GM12878 (cell line): ENCODE measurements around the gene ANAPC7. TPM values are rescaled to one million over a fixed set of nuclear protein-coding genes. Genes with fewer than 3 reads are reported as not detected.
A peak's percentile ranks its signal among the peaks of the same experiment; 100 is the strongest.

Source experiments
- ATAC-seq: fragments of 200-7000 bp; cut with Tn5 transposase; 3 replicates; pipeline ENCODE4 v1.9.1; 2020; ENCODE audit warnings: mild to moderate bottlenecking, moderate library complexity
- BruUV-seq: library from RNA; stranded (reverse); fragments of 400-500 nt; replicated peaks from 2 replicates; lab custom pipeline; 2021; lab: Mats Ljungman, UMichigan
- CTCF ChIA-PET: fragments of 300-600 bp; sonication (Branson Sonifier 250); formaldehyde crosslinking; extraction: SDS; loops from one replicate; lab custom pipeline; 2021; ENCODE audit warnings: inconsistent platforms; lab: Yijun Ruan, JAX
- POLR2A ChIA-PET: fragments of 350-600 bp; formaldehyde crosslinking; extraction: SDS; loops from one replicate; lab custom pipeline; 2021; ENCODE audit warnings: inconsistent platforms; lab: Charles Lee
- RAD21 ChIA-PET: fragments of 300-600 bp; sonication (Branson Sonifier 250); formaldehyde crosslinking; loops from one replicate; lab custom pipeline; 2023; ENCODE audit warnings: antibody characterized with exemption; ENCODE audit not compliant: unreplicated experiment; lab: Charles Lee
- SMC1A ChIA-PET: fragments of 300-600 bp; sonication (Branson Sonifier 250); formaldehyde crosslinking; loops from one replicate; lab custom pipeline; 2023; ENCODE audit not compliant: unreplicated experiment, uncharacterized antibody; lab: Charles Lee
- DNase-seq: peaks from one replicate; pipeline ENCODE4 v3.0.0-alpha.2; 2011; ENCODE audit warnings: low read depth, low spot score
- FAIRE-seq: peaks from 3 replicates; lab custom pipeline; 2011; peaks lifted over from hg19 to GRCh38; lab: Jason Lieb, UNC
- H2AFZ ChIP-seq: 2 replicates; pipeline ENCODE4 v1.6.0; 2011; ENCODE audit warnings: low read depth, low read length, control low read depth; ENCODE audit not compliant: control insufficient read depth
- H3K27ac ChIP-seq: 2 replicates; pipeline ENCODE4 v1.5.1; 2011; ENCODE audit warnings: control low read depth; ENCODE audit not compliant: control insufficient read depth, insufficient read depth
- H3K27me3 ChIP-seq, 2 experiments: replicated peaks in 1 of 2; 2 replicates each; pipeline versions ENCODE4 v1.6.0 to v1.6.1; 2011; ENCODE audit warnings: low read length in 1 of 2; ENCODE audit not compliant: control insufficient read depth in 2 of 2, insufficient read depth in 2 of 2
- H3K36me3 ChIP-seq, 2 experiments: 2 replicates each; pipeline ENCODE4 v1.5.1; 2011; ENCODE audit warnings: low read length in 1 of 2; ENCODE audit not compliant: control insufficient read depth in 2 of 2, insufficient read depth in 2 of 2
- H3K4me1 ChIP-seq: 2 replicates; pipeline ENCODE4 v1.6.1; 2011; ENCODE audit warnings: mild to moderate bottlenecking, low read length, moderate library complexity, mixed read lengths; ENCODE audit not compliant: control insufficient read depth, insufficient read depth
- H3K4me2 ChIP-seq: 2 replicates; pipeline ENCODE4 v1.6.0; 2011; ENCODE audit warnings: control low read depth; ENCODE audit not compliant: control insufficient read depth, insufficient read depth
- H3K4me3 ChIP-seq: fragments of 200-600 bp; sonication (generic); 2 replicates; pipeline ENCODE4 v1.5.1; 2016
- H3K79me2 ChIP-seq: 2 replicates; pipeline ENCODE4 v1.6.0; 2011; ENCODE audit warnings: low read length; ENCODE audit not compliant: control insufficient read depth, insufficient read depth
- H3K9ac ChIP-seq: 2 replicates; pipeline ENCODE4 v1.8.0; 2011; ENCODE audit warnings: low read length, control low read depth, mixed read lengths; ENCODE audit not compliant: control insufficient read depth, insufficient read depth
- H3K9me3 ChIP-seq: replicated peaks from 3 replicates; pipeline ENCODE4 v1.5.1; 2011; ENCODE audit warnings: mild to moderate bottlenecking, low read length; ENCODE audit not compliant: control insufficient read depth, insufficient read depth
- H4K20me1 ChIP-seq: 2 replicates; pipeline ENCODE4 v1.6.0; 2011; ENCODE audit not compliant: control insufficient read depth, insufficient read depth
- ATF3 ChIP-seq: IDR thresholded peaks from 2 replicates; pipeline ENCODE4 v1.6.1; 2011; ENCODE audit warnings: low read depth, mild to moderate bottlenecking, low read length, moderate library complexity, borderline replicate concordance; ENCODE audit errors: extremely low read depth
- ATF7 ChIP-seq: fragments of 450-650 bp; IDR thresholded peaks from 2 replicates; pipeline ENCODE4 v1.6.1; 2016; ENCODE audit warnings: low read depth, mild to moderate bottlenecking
- BCL11A ChIP-seq: IDR thresholded peaks from 2 replicates; pipeline ENCODE4 v1.6.1; 2011; ENCODE audit warnings: low read depth, low read length
- BRCA1 ChIP-seq: IDR thresholded peaks from 2 replicates; pipeline ENCODE4 v1.6.1; 2011; ENCODE audit warnings: low read depth, low read length, improper control_type of control experiment
- EZH2 ChIP-seq: IDR thresholded peaks from 2 replicates; pipeline ENCODE4 v1.6.1; 2012; ENCODE audit warnings: low read depth, mild to moderate bottlenecking, control low read depth, inconsistent platforms, low read length, borderline replicate concordance; ENCODE audit not compliant: control insufficient read depth
- IRF4 ChIP-seq: IDR thresholded peaks from 2 replicates; pipeline ENCODE4 v1.6.1; 2011; ENCODE audit warnings: low read depth, low read length
- JUNB ChIP-seq: IDR thresholded peaks from 2 replicates; pipeline ENCODE4 v1.6.1; 2016; ENCODE audit warnings: antibody characterized with exemption, mild to moderate bottlenecking
- MTA2 ChIP-seq: fragments of 450-650 bp; IDR thresholded peaks from 2 replicates; pipeline ENCODE4 v1.6.1; 2016; ENCODE audit warnings: low read depth, mild to moderate bottlenecking, moderate library complexity
- POLR2AphosphoS5 ChIP-seq: IDR thresholded peaks from 2 replicates; pipeline ENCODE4 v1.6.1; 2011; ENCODE audit warnings: mild to moderate bottlenecking, low read length, inconsistent platforms
- RAD21 ChIP-seq: IDR thresholded peaks from 2 replicates; pipeline ENCODE4 v1.6.1; 2011; ENCODE audit warnings: mild to moderate bottlenecking, low read depth, low read length, moderate library complexity; ENCODE audit not compliant: insufficient read depth
- RAD51 ChIP-seq: fragments of 450-650 bp; IDR thresholded peaks from 2 replicates; pipeline ENCODE4 v1.6.1; 2016; ENCODE audit warnings: moderate library complexity, mild to moderate bottlenecking, inconsistent platforms
- USF2 ChIP-seq: IDR thresholded peaks from 2 replicates; pipeline ENCODE4 v1.6.1; 2011; ENCODE audit warnings: low read depth, low read length, improper control_type of control experiment, borderline replicate concordance
- ZNF217 ChIP-seq: fragments of 450-650 bp; IDR thresholded peaks from 2 replicates; pipeline ENCODE4 v1.6.1; 2017; ENCODE audit warnings: antibody characterized with exemption, mild to moderate bottlenecking
- ZNF24 ChIP-seq: fragments of 450-650 bp; IDR thresholded peaks from 2 replicates; pipeline ENCODE4 v1.6.1; 2017; ENCODE audit warnings: antibody characterized with exemption, mild to moderate bottlenecking
- WGBS: methylation state at CpG from one replicate; pipeline ENCODE4 v1.1.6; 2016; ENCODE audit warnings: low lambda C conversion rate; ENCODE audit not compliant: insufficient replicate concordance, insufficient coverage; ENCODE audit errors: missing lambda C conversion rate; 5-methylcytosine and 5-hydroxymethylcytosine counted together
- in situ Hi-C: fragments of 300-500 bp; cut with MboI; formaldehyde crosslinking; loops from 9 replicates; pipeline ENCODE4 v1.14.3; 2018; ENCODE audit warnings: mixed read lengths
- intact Hi-C: fragments of 100-400 bp; cut with micrococcal nuclease; formaldehyde crosslinking; loops from one replicate; pipeline ENCODE4 v1.14.2; 2022; ENCODE audit not compliant: unreplicated experiment
- polyA plus RNA-seq, 11 experiments: library from polyadenylated mRNA; depleted of rRNA in 4 of 11; unstranded in 6 of 11; stranded (reverse) in 5 of 11; fragments of >200 nt; fragmentation: Nextera tagmentation in 4 of 11; fragmentation: Illumina TruSeq in 1 of 11; extraction: Ambion mirVana in 4 of 11; extraction: Trizol in 1 of 11; gene quantifications; 1 replicate in 1 of 11; 2 replicates in 10 of 11; pipeline versions ENCODE4 v1.2.1 to v1.2.3, GENCODE V29; 2011 to 2016; ENCODE audit warnings: inconsistent platforms in 2 of 11, missing spikeins in 2 of 11, low read depth in 1 of 11
- total RNA-seq, 4 experiments: library from RNA; depleted of rRNA in 3 of 4; stranded (reverse); fragments of >200 nt in 3 of 4; fragmentation: Illumina TruSeq in 1 of 4; extraction: Trizol in 1 of 4; gene quantifications; 2 replicates each; pipeline versions ENCODE4 v1.2.1 to v1.2.3, GENCODE V29; 2013 to 2021
- TF ChIP-seq, protein P1 (sequence below), 3 experiments: IDR thresholded peaks in 2 of 3; conservative IDR thresholded peaks in 1 of 3; 2 replicates each; pipeline ENCODE4 v1.5.1; 2011; ENCODE audit warnings: low read depth in 3 of 3, low read length in 3 of 3, mild to moderate bottlenecking in 3 of 3, control low read depth in 2 of 3, moderate library complexity in 2 of 3, inconsistent platforms in 1 of 3, mixed read lengths in 1 of 3; ENCODE audit not compliant: control insufficient read depth in 2 of 3, insufficient read depth in 1 of 3; ENCODE audit errors: extremely low read depth in 1 of 3

ANAPC7 gene
- total and polyA plus RNA-seq, 10 of the 15 experiments (the other 5 are each of a cell fraction or from before 2014, with no cell fraction given), result 24.5 to 77.9 (median 58.6) TPM

DNA sequence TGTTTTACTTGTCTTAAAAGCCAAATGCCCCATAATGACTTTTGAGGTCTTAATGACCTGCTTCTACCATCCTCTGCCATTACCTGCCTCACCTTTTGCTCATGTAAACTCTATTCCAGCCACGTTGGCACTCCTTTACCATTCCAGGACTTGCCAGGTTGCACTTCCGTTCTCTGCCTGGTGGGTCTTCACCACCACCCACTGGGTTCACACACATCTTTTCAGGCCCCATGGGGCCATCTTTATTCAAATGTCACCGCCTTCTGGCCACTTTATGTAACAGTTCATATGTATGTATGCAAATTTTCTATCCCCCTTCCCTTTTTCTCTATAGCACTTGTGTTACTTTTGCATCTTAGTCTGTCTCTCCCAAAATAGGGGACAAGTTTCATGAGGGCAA is 64.8 kb downstream of the ANAPC7 start (continued):
- TF ChIP-seq USF2 (no peak), ATF7 (no peak), RAD21 (peak; percentile 46; the same call in 1 of the 2 replicates)
- TF ChIP-seq, protein P1, sequence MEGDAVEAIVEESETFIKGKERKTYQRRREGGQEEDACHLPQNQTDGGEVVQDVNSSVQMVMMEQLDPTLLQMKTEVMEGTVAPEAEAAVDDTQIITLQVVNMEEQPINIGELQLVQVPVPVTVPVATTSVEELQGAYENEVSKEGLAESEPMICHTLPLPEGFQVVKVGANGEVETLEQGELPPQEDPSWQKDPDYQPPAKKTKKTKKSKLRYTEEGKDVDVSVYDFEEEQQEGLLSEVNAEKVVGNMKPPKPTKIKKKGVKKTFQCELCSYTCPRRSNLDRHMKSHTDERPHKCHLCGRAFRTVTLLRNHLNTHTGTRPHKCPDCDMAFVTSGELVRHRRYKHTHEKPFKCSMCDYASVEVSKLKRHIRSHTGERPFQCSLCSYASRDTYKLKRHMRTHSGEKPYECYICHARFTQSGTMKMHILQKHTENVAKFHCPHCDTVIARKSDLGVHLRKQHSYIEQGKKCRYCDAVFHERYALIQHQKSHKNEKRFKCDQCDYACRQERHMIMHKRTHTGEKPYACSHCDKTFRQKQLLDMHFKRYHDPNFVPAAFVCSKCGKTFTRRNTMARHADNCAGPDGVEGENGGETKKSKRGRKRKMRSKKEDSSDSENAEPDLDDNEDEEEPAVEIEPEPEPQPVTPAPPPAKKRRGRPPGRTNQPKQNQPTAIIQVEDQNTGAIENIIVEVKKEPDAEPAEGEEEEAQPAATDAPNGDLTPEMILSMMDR (IDR thresholded peaks at IDR 0.05 in 2 of 3, conservative IDR thresholded peaks at IDR 0.05 in 1 of 3; ENCODE audit: control insufficient read depth in 2 of 3, extremely low read depth in 1 of 3, insufficient read depth in 1 of 3, low read depth in 3 of 3, low read length in 3 of 3), result peak in 2 of 3 experiments; percentile 12 to 26; a peak in 3 of 6 replicates

GRCh38 chr12:110337912-110338710 is 65.4 kb downstream of the ANAPC7 start:
- in situ Hi-C loops (no loop called here), intact Hi-C loops (no loop called here)
- Histone ChIP-seq H3K4me2 (no peak overlapping the region), H3K9me3 (no peaks in the 10 kb centered on the region), H3K4me1 (0 out of 2 replicates have a peak, but pooled peaks cover 4% of the 10 kb centered on the region), H3K36me3 (peaks cover 56 to 70% of the 10 kb centered on the region in 2 experiments), H3K79me2 (no peaks in the 10 kb centered on the region), H2AFZ (no peak overlapping the region), H3K27ac (no peak overlapping the region), H3K4me3 (no peak overlapping the region), H3K9ac (no peak overlapping the region), H3K27me3 (no peaks in the 10 kb centered on the region), H4K20me1 (no peaks in the 10 kb centered on the region)
- 92% methylated on average over 11 of the region's 11 CpGs for WGBS
- no peak for ATAC-seq
- no peak for DNase-seq
- ChIA-PET CTCF (interaction anchor here (0.7 kb wide), 2 partner anchors 8 to 16 kb away, joined by 3 read pairs; no protein-coding TSS in a partner anchor), POLR2A (interaction anchor here (0.6 to 1.2 kb wide), 2 partner anchors 62 to 443 kb away, joined by 3 read pairs; no protein-coding TSS in a partner anchor), SMC1A (interaction anchor here (1.0 to 1.6 kb wide), 5 partner anchors 11 to 116 kb away, joined by 3 to 4 read pairs (median 4); no protein-coding TSS in a partner anchor), RAD21 (no interaction called here)
- no peak for FAIRE-seq
- TF ChIP-seq RAD21, result no peak
- TF ChIP-seq JUNB, result no peak
- TF ChIP-seq ZNF24, result no peak
- no peak for TF ChIP-seq RAD51
- TF ChIP-seq POLR2AphosphoS5, result no peak; the same call in 1 of the 2 replicates
- TF ChIP-seq EZH2, result no peak
- TF ChIP-seq BCL11A, result no peak
- TF ChIP-seq ATF3, result no peak
- TF ChIP-seq ZNF217, result no peak
- no peak for TF ChIP-seq BRCA1
- TF ChIP-seq MTA2, result no peak
- TF ChIP-seq IRF4, result no peak
- no TSS peak for BruUV-seq
